ENCODE measurements around the gene CBX5.

The CBX5 gene

DNA sequence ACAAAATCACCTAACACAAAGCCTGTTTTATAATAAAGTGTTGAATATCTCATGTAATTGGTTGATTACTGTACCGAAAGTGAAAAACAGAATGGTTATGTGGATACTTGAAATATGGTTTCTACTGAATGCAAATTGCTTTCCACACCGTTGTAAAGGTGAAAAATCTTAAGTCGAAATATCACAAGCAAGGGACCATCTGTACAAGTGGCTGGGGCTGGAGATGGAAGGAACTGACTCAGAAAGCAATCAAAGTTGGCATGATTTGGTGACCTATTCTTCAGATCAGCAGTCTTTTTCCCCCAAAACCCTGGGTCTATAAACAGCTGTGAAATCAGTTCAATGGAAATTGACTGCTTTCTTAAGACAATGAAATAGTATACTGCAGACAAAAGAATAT is 3.6 kb downstream of the CBX5 start:
- H3K9ac ChIP-seq (ENCODE audit: low read length), result peak overlapping the region; percentile 9; the same call in 1 of the 2 replicates
- H3K4me1 ChIP-seq (ENCODE audit: insufficient read depth, low read length, severe bottlenecking), result peaks cover 28% of the 10 kb centered on the region
- peaks cover 69% of the 10 kb centered on the region for H3K36me3 ChIP-seq (ENCODE audit: insufficient read depth, low read length)
- H2AFZ ChIP-seq (ENCODE audit: low read length), result no peak overlapping the region
- H4K20me1 ChIP-seq (ENCODE audit: insufficient read depth, low read length), result no peaks in the 10 kb centered on the region
- no peaks in the 10 kb centered on the region for H3F3A ChIP-seq (ENCODE audit: insufficient read depth, low read length)
- H3K27ac ChIP-seq (ENCODE audit: low read depth, low read length, poor library complexity, severe bottlenecking), result peak overlapping the region; percentile 6
- peak overlapping the region; percentile 15; the same call in 1 of the 2 replicates for H3K4me2 ChIP-seq (ENCODE audit: low read length)
- TF ChIP-seq, protein P1, sequence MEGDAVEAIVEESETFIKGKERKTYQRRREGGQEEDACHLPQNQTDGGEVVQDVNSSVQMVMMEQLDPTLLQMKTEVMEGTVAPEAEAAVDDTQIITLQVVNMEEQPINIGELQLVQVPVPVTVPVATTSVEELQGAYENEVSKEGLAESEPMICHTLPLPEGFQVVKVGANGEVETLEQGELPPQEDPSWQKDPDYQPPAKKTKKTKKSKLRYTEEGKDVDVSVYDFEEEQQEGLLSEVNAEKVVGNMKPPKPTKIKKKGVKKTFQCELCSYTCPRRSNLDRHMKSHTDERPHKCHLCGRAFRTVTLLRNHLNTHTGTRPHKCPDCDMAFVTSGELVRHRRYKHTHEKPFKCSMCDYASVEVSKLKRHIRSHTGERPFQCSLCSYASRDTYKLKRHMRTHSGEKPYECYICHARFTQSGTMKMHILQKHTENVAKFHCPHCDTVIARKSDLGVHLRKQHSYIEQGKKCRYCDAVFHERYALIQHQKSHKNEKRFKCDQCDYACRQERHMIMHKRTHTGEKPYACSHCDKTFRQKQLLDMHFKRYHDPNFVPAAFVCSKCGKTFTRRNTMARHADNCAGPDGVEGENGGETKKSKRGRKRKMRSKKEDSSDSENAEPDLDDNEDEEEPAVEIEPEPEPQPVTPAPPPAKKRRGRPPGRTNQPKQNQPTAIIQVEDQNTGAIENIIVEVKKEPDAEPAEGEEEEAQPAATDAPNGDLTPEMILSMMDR (IDR thresholded peaks at IDR 0.05; ENCODE audit: low read length), result no peak
- no peak for TF ChIP-seq EZH2 (IDR thresholded peaks at IDR 0.05; ENCODE audit: borderline replicate concordance, low read length)
- no peaks in the 10 kb centered on the region for H3K9me3 ChIP-seq (ENCODE audit: low read length)
- H3K9me2 ChIP-seq (ENCODE audit: low read depth, low read length), result no peaks in the 10 kb centered on the region
- no peaks in the 10 kb centered on the region for H3K27me3 ChIP-seq (ENCODE audit: insufficient read depth, low read length)
- peaks cover 60% of the 10 kb centered on the region for H3K79me2 ChIP-seq (ENCODE audit: insufficient read depth, low read length)
- H3K4me3 ChIP-seq (ENCODE audit: low read depth, low read length, poor library complexity, severe bottlenecking), result no peak overlapping the region

DNA sequence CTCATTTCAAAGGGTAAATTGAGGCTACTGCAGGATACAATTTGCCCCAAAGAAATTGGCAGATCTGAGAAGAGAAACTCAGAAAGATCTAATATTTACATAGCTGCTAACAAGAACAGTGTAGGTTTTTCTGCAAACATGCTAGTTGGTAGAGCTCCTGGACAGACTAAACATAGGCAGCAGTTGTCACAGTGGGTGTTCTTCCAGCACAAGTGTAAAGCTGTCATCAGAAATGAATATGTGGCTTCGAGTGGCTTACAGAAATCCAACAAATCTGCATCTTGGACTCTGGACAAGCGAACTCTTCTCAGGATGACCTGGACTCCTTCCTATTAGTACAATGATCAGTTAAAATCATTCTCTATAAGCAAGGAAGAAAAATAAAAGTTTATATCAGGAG is 5.9 kb downstream of the CBX5 start:
- Histone ChIP-seq H3K4me1 (ENCODE audit: insufficient read depth, low read length, severe bottlenecking) (peaks cover 28% of the 10 kb centered on the region), H3K9me2 (ENCODE audit: low read depth, low read length) (no peaks in the 10 kb centered on the region), H3K4me3 (ENCODE audit: low read depth, low read length, poor library complexity, severe bottlenecking) (no peak overlapping the region), H3K27ac (ENCODE audit: low read depth, low read length, poor library complexity, severe bottlenecking) (no peak overlapping the region), H3K36me3 (ENCODE audit: insufficient read depth, low read length) (peaks cover 56% of the 10 kb centered on the region), H4K20me1 (ENCODE audit: insufficient read depth, low read length) (no peaks in the 10 kb centered on the region), H3K27me3 (ENCODE audit: insufficient read depth, low read length) (no peaks in the 10 kb centered on the region), H3K79me2 (ENCODE audit: insufficient read depth, low read length) (peaks cover 47% of the 10 kb centered on the region), H3K9me3 (ENCODE audit: low read length) (no peaks in the 10 kb centered on the region), H3K4me2 (ENCODE audit: low read length) (no peak overlapping the region), H2AFZ (ENCODE audit: low read length) (no peak overlapping the region), H3K9ac (ENCODE audit: low read length) (no peak overlapping the region), H3F3A (ENCODE audit: insufficient read depth, low read length) (no peaks in the 10 kb centered on the region)
- no peak for TF ChIP-seq EZH2 (IDR thresholded peaks at IDR 0.05; ENCODE audit: borderline replicate concordance, low read length)
- TF ChIP-seq, protein P1 (IDR thresholded peaks at IDR 0.05; ENCODE audit: low read length), result no peak

DNA sequence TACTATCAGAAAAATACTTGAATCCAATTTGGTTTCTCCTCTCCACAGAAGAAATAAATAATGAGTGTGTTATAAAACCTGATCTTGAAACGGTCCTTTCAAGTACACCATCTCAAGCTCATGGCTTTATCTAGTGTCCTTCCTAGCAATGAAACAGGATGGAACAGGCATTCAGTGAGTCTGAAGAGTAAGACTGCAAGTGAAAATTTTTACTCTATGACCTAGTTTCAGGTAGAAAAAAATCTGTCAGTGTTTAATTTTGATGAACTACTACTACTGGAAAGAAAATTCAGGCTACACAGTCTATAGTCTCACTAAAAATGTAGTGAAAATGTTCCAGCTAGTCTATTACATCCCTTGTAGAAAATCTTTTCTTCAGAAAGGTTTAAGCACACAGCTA is 7.7 kb downstream of the CBX5 start:
- H4K20me1 ChIP-seq (ENCODE audit: insufficient read depth, low read length), result no peaks in the 10 kb centered on the region
- H3K9ac ChIP-seq (ENCODE audit: low read length), result no peak overlapping the region
- peaks cover 34% of the 10 kb centered on the region for H3K79me2 ChIP-seq (ENCODE audit: insufficient read depth, low read length)
- no peaks in the 10 kb centered on the region for H3K9me3 ChIP-seq (ENCODE audit: low read length)
- no peak overlapping the region for H2AFZ ChIP-seq (ENCODE audit: low read length)
- H3K4me2 ChIP-seq (ENCODE audit: low read length), result no peak overlapping the region
- no peak overlapping the region for H3K27ac ChIP-seq (ENCODE audit: low read depth, low read length, poor library complexity, severe bottlenecking)
- H3K4me1 ChIP-seq (ENCODE audit: insufficient read depth, low read length, severe bottlenecking), result peaks cover 14% of the 10 kb centered on the region
- H3F3A ChIP-seq (ENCODE audit: insufficient read depth, low read length), result no peaks in the 10 kb centered on the region; the same call in 1 of the 2 replicates
- H3K9me2 ChIP-seq (ENCODE audit: low read depth, low read length), result no peaks in the 10 kb centered on the region
- TF ChIP-seq EZH2 (IDR thresholded peaks at IDR 0.05; ENCODE audit: borderline replicate concordance, low read length), result no peak
- TF ChIP-seq, protein P1 (IDR thresholded peaks at IDR 0.05; ENCODE audit: low read length), result no peak
- no peak overlapping the region for H3K4me3 ChIP-seq (ENCODE audit: low read depth, low read length, poor library complexity, severe bottlenecking)
- no peaks in the 10 kb centered on the region for H3K27me3 ChIP-seq (ENCODE audit: insufficient read depth, low read length)
- peaks cover 42% of the 10 kb centered on the region for H3K36me3 ChIP-seq (ENCODE audit: insufficient read depth, low read length)
